Measurements from ENCODE around the gene HOXA3.

GRCh38 chr7:27148756-27149641, 3.4 kb downstream of the HOXA3 start:
- TF ChIP-seq ZNF616 (CRISPR knock-in tag; IDR thresholded peaks at IDR 0.05; ENCODE audit: low read depth) (no peak), ZNF570 (CRISPR knock-in tag; IDR thresholded peaks at IDR 0.05; ENCODE audit: borderline replicate concordance) (no peak), HMGXB4 (CRISPR knock-in tag; IDR thresholded peaks at IDR 0.05; ENCODE audit: borderline replicate concordance in 1 of 2, low read depth in 1 of 2) (no peak), POLR2AphosphoS5 (IDR thresholded peaks at IDR 0.05; ENCODE audit: low read depth, low read length) (no peak), RNF219 (CRISPR knock-in tag; IDR thresholded peaks at IDR 0.05) (no peak), FOXJ3 (CRISPR knock-in tag; IDR thresholded peaks at IDR 0.05; ENCODE audit: borderline replicate concordance) (no peak), GABPA (IDR thresholded peaks at IDR 0.05; ENCODE audit: low read depth, low read length) (no peak), GABPA (CRISPR knock-in tag; IDR thresholded peaks at IDR 0.05; ENCODE audit: low read depth) (no peak), ZNF577 (CRISPR knock-in tag; IDR thresholded peaks at IDR 0.05; ENCODE audit: borderline replicate concordance, low read depth) (no peak), NCOR1 (IDR thresholded peaks at IDR 0.05; ENCODE audit: borderline replicate concordance, low read length) (no peak), HIVEP1 (CRISPR knock-in tag; IDR thresholded peaks at IDR 0.05) (no peak), ZNF350 (CRISPR knock-in tag; IDR thresholded peaks at IDR 0.05; ENCODE audit: borderline replicate concordance, low read depth) (no peak)

All from HepG2 (cell line).